ENCODE results near the gene LARGE2. TPM values are rescaled to one million over a fixed set of nuclear protein-coding genes. Genes with fewer than 3 reads are reported as not detected.

Gene LARGE2
- total and polyA plus RNA-seq, 2 donors (not counting 3 experiments of a cell fraction or from before 2014, with no cell fraction given) = 0.06 TPM; not detected in 1

DNA sequence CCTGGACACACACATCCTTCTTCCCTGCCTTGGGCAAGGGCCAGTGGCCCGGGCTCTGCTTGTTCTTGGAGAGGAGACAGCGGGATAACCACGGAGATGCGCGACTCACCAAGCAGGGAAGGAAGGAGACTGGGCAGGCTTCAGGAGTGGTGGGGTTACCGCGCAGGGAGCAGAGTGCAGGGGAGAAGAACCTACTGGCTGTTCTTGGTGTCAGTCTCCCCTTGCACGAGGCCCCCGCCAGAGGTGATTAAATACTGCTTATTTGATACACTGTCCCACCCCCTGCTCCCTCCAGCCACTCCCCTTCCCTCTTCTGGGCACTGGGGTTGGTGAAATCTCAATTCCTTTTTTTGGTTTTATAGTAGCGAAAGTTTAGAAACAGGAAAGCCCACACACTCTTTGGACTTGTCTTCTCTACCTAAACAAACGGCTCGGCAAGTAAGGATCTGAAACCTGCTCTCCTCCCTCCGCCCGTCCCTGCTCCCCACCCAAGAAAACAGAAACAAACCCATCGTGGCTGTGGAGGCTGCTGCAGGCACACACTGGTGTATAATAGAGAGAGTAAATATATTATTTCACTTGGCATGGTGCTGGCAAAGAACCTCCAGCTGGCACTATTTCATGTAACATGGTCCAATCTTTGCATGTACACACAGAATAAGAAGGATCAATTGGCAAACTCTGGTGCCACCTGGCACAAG is 10.8 kb downstream of the LARGE2 start:
- Histone ChIP-seq H3K9ac (replicated peaks; ENCODE audit: extremely low read depth, insufficient read depth, low read length) (no peak overlapping the region), H3K79me2 (ENCODE audit: control insufficient read depth, insufficient read depth, low read length) (no peaks in the 10 kb centered on the region), H3K4me2 (ENCODE audit: insufficient read depth, low read length) (no peak overlapping the region), H2AFZ (ENCODE audit: low read depth, low read length) (no peak overlapping the region), H3K27me3 (ENCODE audit: control insufficient read depth in 2 of 2, insufficient read depth in 2 of 2, low read length in 2 of 2) (no peaks in the 10 kb centered on the region), H3K9me3 (replicated peaks; ENCODE audit: control insufficient read depth, insufficient read depth, low read length) (no peaks in the 10 kb centered on the region), H4K20me1 (replicated peaks; ENCODE audit: control insufficient read depth, extremely low read depth, insufficient read depth, low read length) (no peaks in the 10 kb centered on the region), H3K9me1 (replicated peaks; ENCODE audit: control insufficient read depth, extremely low read depth, insufficient read depth, low read length) (no peaks in the 10 kb centered on the region), H3K27ac (ENCODE audit: insufficient read depth, low read depth, low read length) (no peak overlapping the region), H3K4me3 (replicated peaks in 1 of 3; ENCODE audit: insufficient read depth in 1 of 3, low read depth in 1 of 3, low read length in 3 of 3) (no peak overlapping the region), H3K36me3 (ENCODE audit: control insufficient read depth in 2 of 2, extremely low read depth in 1 of 2, insufficient read depth in 2 of 2, low read length in 2 of 2) (peaks cover 0 to 35% of the 10 kb centered on the region in 2 experiments), H3K4me1 (ENCODE audit: control insufficient read depth, extremely low read depth, insufficient read depth, low read length) (no peaks in the 10 kb centered on the region)
- TSS peak; percentile 41 for BruUV-seq (replicated peaks)
- CTCF ChIA-PET = no interaction called here
- intact Hi-C loops (cut with micrococcal nuclease) = no loop called here
- POLR2A ChIA-PET = no interaction called here
- no peak for TF ChIP-seq POLR2A (IDR thresholded peaks at IDR 0.05; ENCODE audit: low read depth, low read length)
- no peak for TF ChIP-seq MYC (IDR thresholded peaks at IDR 0.05; ENCODE audit: low read depth, low read length)
- TF ChIP-seq, protein P1, sequence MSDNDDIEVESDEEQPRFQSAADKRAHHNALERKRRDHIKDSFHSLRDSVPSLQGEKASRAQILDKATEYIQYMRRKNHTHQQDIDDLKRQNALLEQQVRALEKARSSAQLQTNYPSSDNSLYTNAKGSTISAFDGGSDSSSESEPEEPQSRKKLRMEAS (IDR thresholded peaks at IDR 0.05; ENCODE audit: insufficient read depth, insufficient read length) = no peak
- TF ChIP-seq FOS (IDR thresholded peaks at IDR 0.05; ENCODE audit: borderline replicate concordance, insufficient read depth, low read length) = no peak
- TF ChIP-seq EZH2 (IDR thresholded peaks at IDR 0.05; ENCODE audit: borderline replicate concordance, low read depth, low read length, severe bottlenecking) = no peak
- TF ChIP-seq POLR2AphosphoS5 (IDR thresholded peaks at IDR 0.05; ENCODE audit: insufficient read depth, low read depth, low read length) = no peak
- TF ChIP-seq GATA2 (IDR thresholded peaks at IDR 0.05; ENCODE audit: insufficient read depth, insufficient read length, low read depth, low read length) = no peak
- TF ChIP-seq JUN (IDR thresholded peaks at IDR 0.05; ENCODE audit: borderline replicate concordance, insufficient read depth, insufficient read length, low read depth) = no peak
- TF ChIP-seq, protein P2, sequence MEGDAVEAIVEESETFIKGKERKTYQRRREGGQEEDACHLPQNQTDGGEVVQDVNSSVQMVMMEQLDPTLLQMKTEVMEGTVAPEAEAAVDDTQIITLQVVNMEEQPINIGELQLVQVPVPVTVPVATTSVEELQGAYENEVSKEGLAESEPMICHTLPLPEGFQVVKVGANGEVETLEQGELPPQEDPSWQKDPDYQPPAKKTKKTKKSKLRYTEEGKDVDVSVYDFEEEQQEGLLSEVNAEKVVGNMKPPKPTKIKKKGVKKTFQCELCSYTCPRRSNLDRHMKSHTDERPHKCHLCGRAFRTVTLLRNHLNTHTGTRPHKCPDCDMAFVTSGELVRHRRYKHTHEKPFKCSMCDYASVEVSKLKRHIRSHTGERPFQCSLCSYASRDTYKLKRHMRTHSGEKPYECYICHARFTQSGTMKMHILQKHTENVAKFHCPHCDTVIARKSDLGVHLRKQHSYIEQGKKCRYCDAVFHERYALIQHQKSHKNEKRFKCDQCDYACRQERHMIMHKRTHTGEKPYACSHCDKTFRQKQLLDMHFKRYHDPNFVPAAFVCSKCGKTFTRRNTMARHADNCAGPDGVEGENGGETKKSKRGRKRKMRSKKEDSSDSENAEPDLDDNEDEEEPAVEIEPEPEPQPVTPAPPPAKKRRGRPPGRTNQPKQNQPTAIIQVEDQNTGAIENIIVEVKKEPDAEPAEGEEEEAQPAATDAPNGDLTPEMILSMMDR (IDR thresholded peaks at IDR 0.05; ENCODE audit: extremely low read depth in 1 of 2, insufficient read depth in 1 of 2, low read depth in 1 of 2, low read length in 2 of 2) = no peak
- no peak for DNase-seq (ENCODE audit: low read depth, low spot score)
- FAIRE-seq = no peak
- dilution Hi-C loops (cut with MboI; ENCODE audit: extremely low pct_ligation_motif_present, low sequenced_read_pairs) = no loop called here

Measured in endothelial cell of umbilical vein (primary cell).